Neural progenitor cell (in vitro differentiated cells): Measurements from ENCODE around the gene DYSF. TPM values are rescaled to one million over a fixed set of nuclear protein-coding genes. Genes with fewer than 3 reads are reported as not detected.

Experiments
- DNase-seq: peaks from one replicate; pipeline ENCODE4 v3.0.0-alpha.2; 2016; ENCODE audit warnings: low spot score
- H2AFZ ChIP-seq: fragments of 200-600 bp; sonication (generic); replicated peaks from 2 replicates; pipeline ENCODE4 v1.6.1; 2016; ENCODE audit warnings: antibody characterized with exemption
- H3F3A ChIP-seq: fragments of 200-600 bp; sonication (generic); 2 replicates; pipeline ENCODE4 v1.6.1; 2016; ENCODE audit warnings: antibody characterized with exemption, low read depth
- H3K27ac ChIP-seq: fragments of 200-600 bp; sonication (generic); 2 replicates; pipeline ENCODE4 v1.5.1; 2016; ENCODE audit warnings: mild to moderate bottlenecking
- H3K27me3 ChIP-seq: fragments of 200-600 bp; sonication (generic); 2 replicates; pipeline ENCODE4 v1.6.1; 2016; ENCODE audit warnings: mild to moderate bottlenecking, moderate library complexity
- H3K36me3 ChIP-seq: fragments of 200-600 bp; sonication (generic); 2 replicates; pipeline ENCODE4 v1.5.1; 2016
- H3K4me1 ChIP-seq: fragments of 200-600 bp; sonication (generic); 2 replicates; pipeline ENCODE4 v1.6.1; 2016; ENCODE audit warnings: mixed run types
- H3K4me2 ChIP-seq: fragments of 200-600 bp; sonication (generic); 2 replicates; pipeline ENCODE4 v1.6.1; 2016
- H3K4me3 ChIP-seq: fragments of 200-600 bp; sonication (generic); 2 replicates; pipeline ENCODE4 v1.5.1; 2016
- H3K79me2 ChIP-seq: fragments of 200-600 bp; sonication (generic); 2 replicates; pipeline ENCODE4 v1.6.1; 2016; ENCODE audit warnings: low read depth
- H3K9ac ChIP-seq: fragments of 200-600 bp; sonication (generic); 2 replicates; pipeline ENCODE4 v1.6.1; 2016
- H3K9me3 ChIP-seq: fragments of 200-600 bp; sonication (generic); 2 replicates; pipeline ENCODE4 v1.5.1; 2016; ENCODE audit warnings: low read depth
- H4K20me1 ChIP-seq: fragments of 200-600 bp; sonication (generic); 2 replicates; pipeline ENCODE4 v1.6.1; 2016; ENCODE audit warnings: low read depth
- H3K27ac Mint-ChIP-seq: 3 replicates; pipeline ENCODE4 v1.8.0; 2021; ENCODE audit warnings: mixed read lengths
- H3K27me3 Mint-ChIP-seq: 2 replicates; pipeline ENCODE4 v1.8.0; 2022; ENCODE audit warnings: low read depth, mild to moderate bottlenecking, inconsistent platforms, moderate library complexity, mixed read lengths; ENCODE audit not compliant: insufficient read depth
- H3K36me3 Mint-ChIP-seq: 3 replicates; pipeline ENCODE4 v1.8.0; 2021; ENCODE audit warnings: mixed read lengths
- H3K4me1 Mint-ChIP-seq: 3 replicates; pipeline ENCODE4 v1.8.0; 2021; ENCODE audit warnings: mixed read lengths
- H3K4me3 Mint-ChIP-seq: 3 replicates; pipeline ENCODE4 v1.8.0; 2021; ENCODE audit warnings: mild to moderate bottlenecking, moderate library complexity, mixed read lengths
- H3K9me3 Mint-ChIP-seq: 3 replicates; pipeline ENCODE4 v1.8.0; 2020; ENCODE audit warnings: mixed read lengths
- EZH2 ChIP-seq: fragments of 200-600 bp; sonication (generic); IDR thresholded peaks from 2 replicates; pipeline ENCODE4 v1.6.1; 2017; ENCODE audit warnings: antibody characterized with exemption, mild to moderate bottlenecking, moderate library complexity
- EZH2phosphoT487 ChIP-seq: fragments of 200-600 bp; sonication (generic); IDR thresholded peaks from 2 replicates; pipeline ENCODE4 v1.6.1; 2017; ENCODE audit warnings: antibody characterized with exemption
- total RNA-seq: library from RNA; depleted of rRNA; stranded (reverse); fragments of >200 nt; gene quantifications from 2 replicates; pipeline ENCODE4 v1.2.3, GENCODE V29; 2015; ENCODE audit warnings: low replicate concordance
- TF ChIP-seq, protein P1 (sequence below): fragments of 200-600 bp; sonication (generic); IDR thresholded peaks from 2 replicates; pipeline ENCODE4 v1.5.1; 2017; ENCODE audit warnings: antibody characterized with exemption, mild to moderate bottlenecking

The DYSF gene
- total RNA-seq, 1 donor from 2014 or later: 0.39 TPM

DNA sequence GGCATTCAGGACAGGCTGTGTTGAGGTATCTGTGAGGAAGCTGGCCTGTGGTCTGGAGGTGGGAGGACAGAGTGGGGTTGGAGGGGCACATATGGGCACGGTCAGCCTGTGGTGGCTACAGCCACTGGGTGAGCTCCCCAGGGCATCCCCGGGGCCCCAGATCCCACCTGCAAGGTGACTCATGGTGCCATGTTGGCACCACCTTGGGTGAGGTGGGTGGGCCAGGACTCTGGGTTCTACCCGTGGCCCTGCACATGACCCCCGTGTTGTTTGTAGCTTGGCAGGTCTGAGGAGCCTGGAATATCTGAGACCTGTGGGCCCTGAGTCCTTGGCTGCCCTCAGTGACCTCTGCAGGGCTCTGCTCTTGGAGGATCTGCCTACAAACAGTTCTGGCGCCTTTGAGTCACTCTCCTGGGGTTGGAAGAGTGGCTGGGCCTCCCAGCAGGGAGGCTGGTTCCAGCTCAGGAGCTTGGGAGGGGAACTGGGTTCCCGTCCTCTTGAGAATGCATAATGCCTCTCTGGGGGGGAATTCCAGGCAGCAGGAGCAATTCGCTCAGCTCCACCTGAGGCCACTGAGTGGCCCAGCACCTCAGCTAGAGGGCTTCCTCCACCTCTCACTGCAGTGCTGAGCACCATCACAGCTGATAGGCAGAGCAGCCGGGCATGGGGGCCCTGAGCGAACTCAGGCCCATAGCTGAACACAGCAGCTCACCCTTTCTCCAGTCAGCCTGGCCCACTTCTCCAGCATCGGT is 105.1 kb downstream of the DYSF start:
- Mint-ChIP-seq H3K9me3 (no peaks in the 10 kb centered on the region), H3K4me1 (no peaks in the 10 kb centered on the region), H3K36me3 (no peaks in the 10 kb centered on the region), H3K27ac (no peak overlapping the region), H3K27me3 (peaks cover 5% of the 10 kb centered on the region), H3K4me3 (no peak overlapping the region)
- H2AFZ ChIP-seq: no peak overlapping the region
- H3K79me2 ChIP-seq: no peaks in the 10 kb centered on the region
- no peaks in the 10 kb centered on the region for H3K36me3 ChIP-seq
- no peak for DNase-seq
- TF ChIP-seq EZH2phosphoT487 (no peak), EZH2 (no peak)
- TF ChIP-seq, protein P1, sequence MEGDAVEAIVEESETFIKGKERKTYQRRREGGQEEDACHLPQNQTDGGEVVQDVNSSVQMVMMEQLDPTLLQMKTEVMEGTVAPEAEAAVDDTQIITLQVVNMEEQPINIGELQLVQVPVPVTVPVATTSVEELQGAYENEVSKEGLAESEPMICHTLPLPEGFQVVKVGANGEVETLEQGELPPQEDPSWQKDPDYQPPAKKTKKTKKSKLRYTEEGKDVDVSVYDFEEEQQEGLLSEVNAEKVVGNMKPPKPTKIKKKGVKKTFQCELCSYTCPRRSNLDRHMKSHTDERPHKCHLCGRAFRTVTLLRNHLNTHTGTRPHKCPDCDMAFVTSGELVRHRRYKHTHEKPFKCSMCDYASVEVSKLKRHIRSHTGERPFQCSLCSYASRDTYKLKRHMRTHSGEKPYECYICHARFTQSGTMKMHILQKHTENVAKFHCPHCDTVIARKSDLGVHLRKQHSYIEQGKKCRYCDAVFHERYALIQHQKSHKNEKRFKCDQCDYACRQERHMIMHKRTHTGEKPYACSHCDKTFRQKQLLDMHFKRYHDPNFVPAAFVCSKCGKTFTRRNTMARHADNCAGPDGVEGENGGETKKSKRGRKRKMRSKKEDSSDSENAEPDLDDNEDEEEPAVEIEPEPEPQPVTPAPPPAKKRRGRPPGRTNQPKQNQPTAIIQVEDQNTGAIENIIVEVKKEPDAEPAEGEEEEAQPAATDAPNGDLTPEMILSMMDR: no peak
- no peaks in the 10 kb centered on the region for H3K4me1 ChIP-seq
- H3F3A ChIP-seq: no peaks in the 10 kb centered on the region
- no peak overlapping the region for H3K4me3 ChIP-seq
- no peaks in the 10 kb centered on the region for H4K20me1 ChIP-seq
- no peak overlapping the region for H3K9ac ChIP-seq
- no peak overlapping the region for H3K4me2 ChIP-seq
- H3K27me3 ChIP-seq: no peaks in the 10 kb centered on the region
- no peak overlapping the region for H3K27ac ChIP-seq
- H3K9me3 ChIP-seq: no peaks in the 10 kb centered on the region

DNA sequence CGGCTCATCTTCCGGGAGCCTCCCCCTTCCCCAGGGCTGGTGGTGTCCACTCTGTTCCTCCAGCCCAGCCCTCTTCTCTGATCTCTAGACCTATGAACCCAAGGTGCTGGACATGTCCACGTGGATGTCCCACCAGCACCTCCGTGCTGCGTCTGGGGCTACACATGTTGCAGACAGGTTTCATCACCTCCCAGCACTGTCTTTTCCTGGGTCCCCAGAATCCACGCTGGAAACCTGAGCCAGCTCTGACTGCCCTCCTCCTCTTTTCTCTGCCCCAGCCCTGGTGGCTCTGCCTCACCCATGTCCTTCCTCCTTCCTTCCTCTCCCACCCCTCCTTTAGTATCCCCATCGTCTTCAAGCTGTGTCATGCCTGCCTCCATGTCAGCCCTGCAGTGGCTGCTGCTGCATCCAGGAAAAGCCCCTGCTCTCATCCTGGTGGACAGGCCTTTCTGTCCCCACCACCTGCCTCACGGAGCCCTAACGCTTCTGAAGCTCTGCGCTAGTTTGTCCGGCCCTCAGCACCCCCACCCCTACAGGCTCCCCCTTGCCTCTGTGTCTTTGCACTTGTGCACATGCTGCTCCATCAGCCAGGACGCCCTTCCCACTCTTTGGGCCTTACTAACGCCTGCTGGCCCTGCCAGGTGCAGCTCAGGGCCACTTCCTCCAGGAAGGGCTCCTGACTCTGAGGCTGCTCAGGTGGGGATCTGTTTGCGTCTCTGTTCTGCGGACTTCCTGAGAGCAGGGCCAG is 105.9 kb downstream of the DYSF start:
- Histone ChIP-seq H2AFZ (no peak overlapping the region), H3K27me3 (no peaks in the 10 kb centered on the region), H3K27ac (no peak overlapping the region), H3K36me3 (no peaks in the 10 kb centered on the region), H3K4me2 (no peak overlapping the region), H4K20me1 (no peaks in the 10 kb centered on the region), H3K4me1 (no peaks in the 10 kb centered on the region), H3F3A (no peaks in the 10 kb centered on the region), H3K9ac (no peak overlapping the region), H3K9me3 (no peaks in the 10 kb centered on the region), H3K79me2 (no peaks in the 10 kb centered on the region), H3K4me3 (no peak overlapping the region)
- Mint-ChIP-seq H3K4me3 (no peak overlapping the region), H3K4me1 (no peaks in the 10 kb centered on the region), H3K27me3 (peaks cover 5% of the 10 kb centered on the region), H3K27ac (peak overlapping the region; percentile 15), H3K36me3 (no peaks in the 10 kb centered on the region), H3K9me3 (no peaks in the 10 kb centered on the region)
- no peak for TF ChIP-seq EZH2phosphoT487
- TF ChIP-seq, protein P1: no peak
- no peak for TF ChIP-seq EZH2
- no peak for DNase-seq

DNA sequence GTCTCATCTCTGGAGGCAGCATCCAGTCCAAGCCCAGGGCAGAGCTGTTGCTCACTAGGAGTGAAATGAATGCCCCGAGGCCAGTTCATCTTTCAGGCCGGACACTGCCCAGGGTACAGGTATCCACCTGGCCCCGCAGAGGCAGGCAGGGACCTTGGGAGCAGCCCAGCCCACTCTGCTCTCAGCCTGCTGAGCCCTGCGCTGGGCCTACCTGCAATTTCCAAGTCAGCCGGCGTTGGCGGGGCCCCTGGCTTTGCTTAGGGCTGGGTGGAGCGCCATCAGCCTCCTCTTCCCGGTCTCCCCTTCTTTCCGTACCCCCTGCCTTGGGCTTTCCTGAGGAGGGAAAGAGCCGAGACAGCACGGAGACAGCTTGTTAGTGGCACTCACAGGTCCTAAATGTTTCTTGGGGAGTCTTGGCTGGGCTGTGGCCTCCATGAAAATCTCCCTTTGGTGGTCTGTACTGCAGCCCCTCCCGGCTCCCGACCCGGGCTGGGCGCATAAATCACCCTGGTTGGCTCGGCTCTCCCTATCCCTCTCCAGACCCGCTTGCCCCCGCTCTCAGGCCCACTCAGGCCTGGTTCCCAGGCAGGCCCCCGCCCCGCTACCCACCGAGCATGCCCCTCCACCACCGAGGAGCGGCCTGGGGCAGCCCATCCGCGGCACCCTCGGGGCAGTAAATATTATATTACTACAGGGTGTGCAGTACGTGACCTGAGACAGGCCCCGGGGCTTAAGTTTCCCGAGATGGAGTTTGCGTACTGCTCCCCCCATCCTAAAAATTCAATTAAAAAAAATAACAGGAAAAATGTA is 106.7 kb downstream of the DYSF start:
- Mint-ChIP-seq H3K9me3 (no peaks in the 10 kb centered on the region), H3K27me3 (peaks cover 5% of the 10 kb centered on the region), H3K36me3 (no peaks in the 10 kb centered on the region), H3K27ac (no peak overlapping the region), H3K4me1 (no peaks in the 10 kb centered on the region), H3K4me3 (no peak overlapping the region)
- Histone ChIP-seq H3F3A (no peaks in the 10 kb centered on the region), H3K4me1 (no peaks in the 10 kb centered on the region), H3K4me2 (no peak overlapping the region), H3K27ac (no peak overlapping the region), H3K79me2 (no peaks in the 10 kb centered on the region), H3K4me3 (no peak overlapping the region), H3K36me3 (no peaks in the 10 kb centered on the region), H4K20me1 (no peaks in the 10 kb centered on the region), H2AFZ (no peak overlapping the region), H3K9me3 (no peaks in the 10 kb centered on the region), H3K27me3 (no peaks in the 10 kb centered on the region), H3K9ac (no peak overlapping the region)
- TF ChIP-seq EZH2 (no peak), EZH2phosphoT487 (no peak)
- TF ChIP-seq, protein P1: no peak
- no peak for DNase-seq
